A549 (cell line): Measurements from ENCODE around the gene PPCS. TPM values are rescaled to one million over a fixed set of nuclear protein-coding genes. Genes with fewer than 3 reads are reported as not detected.
A peak's percentile ranks its signal among the peaks of the same experiment; 100 is the strongest.

Experiments
- ATAC-seq, 2 experiments: fragments of 200-7000 bp in 1 of 2; fragments of >200 bp in 1 of 2; cut with Nextera tagmentation in 1 of 2; cut with Tn5 transposase in 1 of 2; 3 replicates each; pipeline versions ENCODE4 v1.8.0 to v1.9.1; 2018 to 2020; ENCODE audit warnings: mild to moderate bottlenecking in 1 of 2, moderate library complexity in 1 of 2
- CTCF ChIA-PET: fragments of 300-600 bp; sonication (Branson Sonifier 250); formaldehyde crosslinking; extraction: SDS; loops from one replicate; lab custom pipeline; 2021; ENCODE audit warnings: antibody characterized with exemption, inconsistent platforms; lab: Yijun Ruan, JAX
- POLR2A ChIA-PET: fragments of 350-600 bp; formaldehyde crosslinking; extraction: SDS; loops from one replicate; lab custom pipeline; 2021; ENCODE audit warnings: antibody characterized with exemption, inconsistent platforms; lab: Yijun Ruan, JAX
- DNase-seq, 2 experiments: peaks; one replicate each; pipeline versions ENCODE4 v3.0.0 to v3.0.0-alpha.2; 2011 to 2016; ENCODE audit warnings: low read depth in 1 of 2, low spot score in 1 of 2
- FAIRE-seq: peaks from 2 replicates; lab custom pipeline; 2011; peaks lifted over from hg19 to GRCh38; lab: Jason Lieb, UNC
- H3K27ac ChIP-seq, 2 experiments: fragments of >200 bp; sonication (Bioruptor Twin); formaldehyde crosslinking; 3 replicates each; pipeline ENCODE4 v1.5.1; 2016 to 2017
- H3K4me1 ChIP-seq: fragments of >200 bp; sonication (Bioruptor Twin); formaldehyde crosslinking; 3 replicates; pipeline ENCODE4 v1.6.1; 2016
- H3K4me2 ChIP-seq: fragments of >200 bp; sonication (Bioruptor Twin); formaldehyde crosslinking; 3 replicates; pipeline ENCODE4 v1.6.1; 2016
- H3K4me3 ChIP-seq: fragments of >200 bp; sonication (Bioruptor Twin); formaldehyde crosslinking; 3 replicates; pipeline ENCODE4 v1.5.1; 2016
- H3K9me3 ChIP-seq: fragments of >200 bp; sonication (Bioruptor Twin); formaldehyde crosslinking; 3 replicates; pipeline ENCODE4 v1.6.1; 2016
- CBX8 ChIP-seq: fragments of 200-600 bp; sonication (generic); IDR thresholded peaks from 2 replicates; pipeline ENCODE4 v1.6.1; 2016
- CHD4 ChIP-seq: fragments of 200-600 bp; sonication (generic); IDR thresholded peaks from 2 replicates; pipeline ENCODE4 v1.6.1; 2016; ENCODE audit warnings: antibody characterized with exemption, mild to moderate bottlenecking, borderline replicate concordance
- EHMT2 ChIP-seq: fragments of 200-600 bp; sonication (generic); IDR thresholded peaks from 2 replicates; pipeline ENCODE4 v1.6.1; 2016; ENCODE audit warnings: antibody characterized with exemption, low read depth, mild to moderate bottlenecking, moderate library complexity
- EP300 ChIP-seq, 2 experiments: fragments of >200 bp; sonication (Bioruptor Twin); formaldehyde crosslinking; IDR thresholded peaks; 2 replicates in 1 of 2; 3 replicates in 1 of 2; pipeline ENCODE4 v1.6.1; 2016 to 2017
- FOSL2 ChIP-seq, 2 experiments: fragments of 450-650 bp in 1 of 2; fragments of >200 bp in 1 of 2; sonication (Bioruptor Twin) in 1 of 2; formaldehyde crosslinking; IDR thresholded peaks; 2 replicates each; pipeline versions ENCODE4 v1.5.0 to v1.6.1; 2016 to 2020; ENCODE audit warnings: mild to moderate bottlenecking in 1 of 2, moderate library complexity in 1 of 2
- FOXS1 ChIP-seq: fragments of 250-450 bp; sonication (Bioruptor Pico); IDR thresholded peaks from 2 replicates; pipeline ENCODE4 v1.5.0; 2020; ENCODE audit warnings: mild to moderate bottlenecking, moderate library complexity
- HEYL ChIP-seq: fragments of 250-450 bp; sonication (Bioruptor Pico); IDR thresholded peaks from 2 replicates; pipeline ENCODE4 v1.8.0; 2021; ENCODE audit warnings: mild to moderate bottlenecking, moderate library complexity
- HOXB13 ChIP-seq: fragments of 250-450 bp; sonication (Bioruptor Pico); IDR thresholded peaks from 2 replicates; pipeline ENCODE4 v1.5.0; 2020; ENCODE audit warnings: low read depth, mild to moderate bottlenecking, moderate library complexity
- JUN ChIP-seq, 2 experiments: fragments of >200 bp; sonication (Bioruptor Twin); formaldehyde crosslinking; IDR thresholded peaks; 2 replicates in 1 of 2; 3 replicates in 1 of 2; pipeline ENCODE4 v1.6.1; 2016 to 2017
- KDM5A ChIP-seq: fragments of 200-600 bp; sonication (generic); IDR thresholded peaks from 2 replicates; pipeline ENCODE4 v1.6.1; 2016; ENCODE audit warnings: antibody characterized with exemption, mild to moderate bottlenecking
- MAZ ChIP-seq: fragments of 150-350 bp; IDR thresholded peaks from 2 replicates; pipeline ENCODE4 v1.6.1; 2014; ENCODE audit warnings: antibody characterized with exemption, low read depth, low read length, borderline replicate concordance
- MYC ChIP-seq: IDR thresholded peaks from 2 replicates; pipeline ENCODE4 v1.6.1; 2012; ENCODE audit warnings: mild to moderate bottlenecking, inconsistent platforms, low read length, improper control_type of control experiment, borderline replicate concordance
- PHF8 ChIP-seq: fragments of 200-600 bp; sonication (generic); IDR thresholded peaks from 2 replicates; pipeline ENCODE4 v1.6.1; 2016; ENCODE audit warnings: low read depth, mild to moderate bottlenecking, antibody characterized with exemption, moderate library complexity, borderline replicate concordance
- POLR2AphosphoS2 ChIP-seq: conservative IDR thresholded peaks from 2 replicates; pipeline ENCODE4 v1.6.1; 2012; ENCODE audit warnings: low read length, improper control_type of control experiment, inconsistent platforms
- RARB ChIP-seq: fragments of 250-450 bp; sonication (Bioruptor Pico); IDR thresholded peaks from 2 replicates; pipeline ENCODE4 v1.8.0; 2021; ENCODE audit warnings: mild to moderate bottlenecking, moderate library complexity
- RNF2 ChIP-seq: fragments of 200-600 bp; sonication (generic); IDR thresholded peaks from 2 replicates; pipeline ENCODE4 v1.6.1; 2016; ENCODE audit warnings: low read depth, mild to moderate bottlenecking, antibody characterized with exemption, moderate library complexity, borderline replicate concordance
- SMC3 ChIP-seq: fragments of >200 bp; sonication (Bioruptor Twin); formaldehyde crosslinking; IDR thresholded peaks from 3 replicates; pipeline ENCODE4 v1.6.1; 2018; ENCODE audit warnings: inconsistent platforms
- TFCP2L1 ChIP-seq: fragments of 250-450 bp; sonication (Bioruptor Pico); IDR thresholded peaks from 2 replicates; pipeline ENCODE4 v1.5.0; 2021; ENCODE audit warnings: mild to moderate bottlenecking
- ZC3H11A ChIP-seq: fragments of 450-650 bp; IDR thresholded peaks from 2 replicates; pipeline ENCODE4 v1.6.1; 2014; ENCODE audit warnings: antibody characterized with exemption, mild to moderate bottlenecking
- WGBS: methylation state at CpG from one replicate; pipeline ENCODE4 v1.1.6; 2017; ENCODE audit errors: missing lambda C conversion rate; 5-methylcytosine and 5-hydroxymethylcytosine counted together
- polyA plus RNA-seq, 4 experiments: library from polyadenylated mRNA; depleted of rRNA in 3 of 4; stranded (reverse); fragments of >200 nt; fragmentation: RNase III in 1 of 4; extraction: RNeasy Plus Mini Kit Qiagen cat#74134 plus additional on column Dnase treatment in 1 of 4; gene quantifications; 2 replicates in 3 of 4; 3 replicates in 1 of 4; pipeline ENCODE4 v1.2.3, GENCODE V29; 2011 to 2017
- TF ChIP-seq, protein P1 (sequence below): IDR thresholded peaks from 2 replicates; pipeline ENCODE4 v1.6.1; 2012
- TF ChIP-seq, protein P2 (sequence below): fragments of 450-650 bp; IDR thresholded peaks from 2 replicates; pipeline ENCODE4 v1.6.1; 2014; ENCODE audit warnings: antibody characterized with exemption
- TF ChIP-seq, protein P3 (sequence below): fragments of >200 bp; sonication (Bioruptor Twin); formaldehyde crosslinking; IDR thresholded peaks from 3 replicates; pipeline ENCODE4 v1.6.1; 2016
- TF ChIP-seq, protein P4 (sequence below): fragments of 250-450 bp; sonication (Bioruptor Pico); IDR thresholded peaks from 2 replicates; pipeline ENCODE4 v1.5.0; 2020; ENCODE audit warnings: low read depth, mild to moderate bottlenecking, moderate library complexity
- TF ChIP-seq, protein P5 (sequence below): fragments of 150-350 bp; IDR thresholded peaks from 2 replicates; pipeline ENCODE4 v1.6.1; 2014; ENCODE audit warnings: low read depth, mild to moderate bottlenecking, low read length

The PPCS gene
- polyA plus RNA-seq, 2 of the 4 experiments (the other 2 are of a cell fraction), result 30.2 to 51.8 TPM

DNA sequence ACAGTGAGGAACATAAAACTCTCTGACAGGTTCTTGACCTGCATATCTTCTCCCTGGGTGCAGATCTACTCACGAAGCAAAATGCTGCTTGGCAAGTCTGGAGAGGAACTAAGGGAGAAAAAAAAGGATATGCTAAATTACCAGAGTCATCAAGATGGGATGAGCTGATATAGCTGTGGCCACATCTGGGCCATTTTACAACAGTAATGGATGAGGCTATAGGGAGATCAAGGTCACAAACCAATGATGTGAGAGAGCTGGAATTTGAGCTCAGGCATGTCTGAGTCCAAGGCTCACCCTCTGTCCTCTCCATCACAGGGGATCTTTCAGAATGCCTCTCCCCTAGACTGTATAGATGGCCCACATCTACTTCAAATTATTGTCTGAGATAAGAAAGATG lies 26.7 kb upstream of the PPCS start:
- no peak for FAIRE-seq
- POLR2A ChIA-PET, result no interaction called here

DNA sequence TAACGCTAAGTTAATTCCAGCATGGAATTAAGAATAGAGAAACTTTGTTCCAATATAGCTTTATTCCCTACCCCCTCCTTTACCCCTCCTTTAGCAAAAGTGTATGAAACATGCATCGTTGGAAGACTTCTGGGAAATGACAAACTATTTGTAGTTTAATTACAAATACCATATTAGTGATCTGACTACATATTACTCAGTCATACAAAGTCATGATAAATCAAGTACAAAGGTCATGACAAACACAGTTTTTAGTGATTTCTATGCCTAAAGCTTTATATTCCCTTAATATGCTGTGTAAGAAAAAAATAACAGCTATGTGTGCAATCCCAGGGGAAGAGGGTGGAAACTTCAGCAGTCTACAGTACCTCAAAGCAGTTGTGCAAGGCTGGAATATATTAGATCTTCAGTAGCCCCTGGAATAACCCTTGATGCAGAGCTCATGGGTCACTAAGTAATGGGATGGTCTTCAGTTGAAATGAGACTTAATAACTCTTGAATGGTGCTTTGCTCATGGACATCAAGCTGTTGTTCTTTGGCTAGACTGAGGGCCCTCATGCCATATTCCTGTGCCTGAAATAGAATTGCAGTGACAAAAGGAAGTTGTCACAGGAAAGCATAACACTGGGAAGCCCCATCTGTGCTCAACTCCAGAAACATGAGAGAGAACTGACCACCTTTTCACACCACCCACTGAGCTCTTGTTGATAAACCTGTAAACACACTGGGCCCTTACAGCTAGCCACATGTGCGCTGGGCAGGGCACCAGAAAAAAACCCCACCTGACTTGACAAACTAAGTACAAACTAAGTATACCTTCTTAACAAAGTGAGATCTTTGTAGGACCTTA lies 25.8 kb upstream of the PPCS start:
- no peak overlapping the region for H3K27ac ChIP-seq
- no peak for FAIRE-seq
- no peaks in the 10 kb centered on the region for H3K9me3 ChIP-seq
- TF ChIP-seq RNF2, result no peak
- H3K4me2 ChIP-seq, result no peak overlapping the region
- WGBS, result 67% methylated on average over 3 of the region's 3 CpGs
- CTCF ChIA-PET, result interaction anchor here (0.9 kb wide), 1 partner anchor 283 kb away, joined by 3 read pairs; no protein-coding TSS in a partner anchor
- no peak for DNase-seq
- H3K4me1 ChIP-seq, result no peaks in the 10 kb centered on the region
- ATAC-seq, result no peak
- POLR2A ChIA-PET, result no interaction called here
- H3K4me3 ChIP-seq, result no peak overlapping the region

More for the DNA sequence above, 26.7 kb upstream of the PPCS start:
- no peaks in the 10 kb centered on the region for H3K4me1 ChIP-seq
- DNase-seq, result no peak
- no peak overlapping the region for H3K27ac ChIP-seq
- WGBS, result 79% methylated on average over 1 of the region's 1 CpG
- CTCF ChIA-PET, result interaction anchor here (0.6 to 0.9 kb wide), 2 partner anchors 282 to 294 kb away, joined by 3 read pairs; no protein-coding TSS in a partner anchor
- TF ChIP-seq EHMT2 (no peak), PHF8 (no peak), FOXS1 (no peak), JUN (IDR thresholded peaks at IDR 0.05) (no peak), HOXB13 (CRISPR knock-in tag) (no peak), RARB (CRISPR knock-in tag) (no peak), MYC (no peak), CBX8 (no peak)
- TF ChIP-seq, protein P1, sequence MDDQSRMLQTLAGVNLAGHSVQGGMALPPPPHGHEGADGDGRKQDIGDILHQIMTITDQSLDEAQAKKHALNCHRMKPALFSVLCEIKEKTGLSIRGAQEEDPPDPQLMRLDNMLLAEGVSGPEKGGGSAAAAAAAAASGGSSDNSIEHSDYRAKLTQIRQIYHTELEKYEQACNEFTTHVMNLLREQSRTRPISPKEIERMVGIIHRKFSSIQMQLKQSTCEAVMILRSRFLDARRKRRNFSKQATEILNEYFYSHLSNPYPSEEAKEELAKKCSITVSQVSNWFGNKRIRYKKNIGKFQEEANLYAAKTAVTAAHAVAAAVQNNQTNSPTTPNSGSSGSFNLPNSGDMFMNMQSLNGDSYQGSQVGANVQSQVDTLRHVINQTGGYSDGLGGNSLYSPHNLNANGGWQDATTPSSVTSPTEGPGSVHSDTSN, result no peak
- TF ChIP-seq, protein P2, sequence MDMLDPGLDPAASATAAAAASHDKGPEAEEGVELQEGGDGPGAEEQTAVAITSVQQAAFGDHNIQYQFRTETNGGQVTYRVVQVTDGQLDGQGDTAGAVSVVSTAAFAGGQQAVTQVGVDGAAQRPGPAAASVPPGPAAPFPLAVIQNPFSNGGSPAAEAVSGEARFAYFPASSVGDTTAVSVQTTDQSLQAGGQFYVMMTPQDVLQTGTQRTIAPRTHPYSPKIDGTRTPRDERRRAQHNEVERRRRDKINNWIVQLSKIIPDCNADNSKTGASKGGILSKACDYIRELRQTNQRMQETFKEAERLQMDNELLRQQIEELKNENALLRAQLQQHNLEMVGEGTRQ, result no peak
- H3K4me2 ChIP-seq, result no peak overlapping the region
- H3K4me3 ChIP-seq, result no peak overlapping the region
- no peaks in the 10 kb centered on the region for H3K9me3 ChIP-seq
- no peak for ATAC-seq

DNA sequence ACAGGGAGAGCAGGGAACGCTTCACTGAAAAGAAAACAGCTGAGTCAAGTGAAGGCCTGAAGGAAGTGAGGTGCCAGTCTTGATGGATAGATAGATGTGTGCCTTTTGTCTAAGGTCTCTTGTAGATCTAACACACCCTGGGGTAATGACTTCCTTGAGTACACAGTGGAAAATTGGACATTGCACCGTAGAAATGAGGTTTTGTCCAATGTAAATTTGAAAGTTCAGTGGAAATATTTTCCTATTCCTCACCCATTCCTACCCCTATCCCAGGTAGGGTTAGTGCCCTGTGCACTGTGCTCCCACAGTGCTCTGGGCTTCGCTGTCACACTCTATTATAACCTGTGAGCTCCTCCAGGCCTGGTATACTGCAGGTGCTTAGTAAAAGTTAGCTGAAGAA lies 24.8 kb upstream of the PPCS start:
- CTCF ChIA-PET, result interaction anchor here (0.6 kb wide), 1 partner anchor 282 kb away, joined by 3 read pairs; no protein-coding TSS in a partner anchor
- WGBS, result 16% methylated on average over 3 of the region's 3 CpGs
- Histone ChIP-seq H3K9me3 (no peaks in the 10 kb centered on the region), H3K4me3 (no peak overlapping the region), H3K4me2 (no peak overlapping the region), H3K4me1 (no peaks in the 10 kb centered on the region), H3K27ac (no peak overlapping the region)
- DNase-seq, result peak in 1 of 2 experiments; percentile 6
- POLR2A ChIA-PET, result no interaction called here
- FAIRE-seq, result no peak
- ATAC-seq, result no peak
- TF ChIP-seq RNF2, result no peak
- TF ChIP-seq EP300 (IDR thresholded peaks at IDR 0.05), result no peak

DNA sequence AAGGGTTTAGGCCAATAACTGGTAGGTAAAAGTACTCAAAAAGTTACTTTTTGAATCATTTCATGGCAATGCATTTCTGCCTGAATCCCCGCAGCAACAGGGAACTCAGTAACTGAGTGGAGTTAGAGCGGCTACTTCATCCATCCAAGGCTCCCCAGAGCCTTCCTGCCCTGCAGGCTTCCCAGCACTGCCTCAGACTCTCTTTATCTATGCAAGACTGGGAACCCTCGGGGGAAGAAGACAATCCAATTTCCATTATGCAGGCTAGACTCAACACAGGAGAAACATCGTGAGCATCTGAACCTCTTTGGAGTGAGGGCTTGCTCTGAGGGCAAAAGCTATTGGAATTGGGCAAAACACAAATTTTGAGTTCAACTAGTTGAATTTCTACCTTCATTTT lies 23.6 kb upstream of the PPCS start:
- H3K27ac ChIP-seq, result no peak overlapping the region
- H3K4me1 ChIP-seq, result no peaks in the 10 kb centered on the region
- WGBS, result 88% methylated on average over 4 of the region's 4 CpGs
- ATAC-seq, result no peak
- CTCF ChIA-PET, result interaction anchor here (0.9 kb wide), 1 partner anchor 12 kb away, joined by 3 read pairs; no protein-coding TSS in a partner anchor
- FAIRE-seq, result no peak
- H3K9me3 ChIP-seq, result no peaks in the 10 kb centered on the region
- H3K4me2 ChIP-seq, result no peak overlapping the region
- no peak for DNase-seq
- POLR2A ChIA-PET, result no interaction called here
- H3K4me3 ChIP-seq, result no peak overlapping the region
- TF ChIP-seq CHD4 (no peak), FOXS1 (no peak), SMC3 (no peak), KDM5A (no peak), MAZ (no peak), POLR2AphosphoS2 (no peak), TFCP2L1 (CRISPR knock-in tag) (no peak), ZC3H11A (no peak), HEYL (no peak), FOSL2 (IDR thresholded peaks at IDR 0.05) (no peak), FOSL2 (CRISPR knock-in tag; IDR thresholded peaks at IDR 0.05) (no peak)
- TF ChIP-seq, protein P3, sequence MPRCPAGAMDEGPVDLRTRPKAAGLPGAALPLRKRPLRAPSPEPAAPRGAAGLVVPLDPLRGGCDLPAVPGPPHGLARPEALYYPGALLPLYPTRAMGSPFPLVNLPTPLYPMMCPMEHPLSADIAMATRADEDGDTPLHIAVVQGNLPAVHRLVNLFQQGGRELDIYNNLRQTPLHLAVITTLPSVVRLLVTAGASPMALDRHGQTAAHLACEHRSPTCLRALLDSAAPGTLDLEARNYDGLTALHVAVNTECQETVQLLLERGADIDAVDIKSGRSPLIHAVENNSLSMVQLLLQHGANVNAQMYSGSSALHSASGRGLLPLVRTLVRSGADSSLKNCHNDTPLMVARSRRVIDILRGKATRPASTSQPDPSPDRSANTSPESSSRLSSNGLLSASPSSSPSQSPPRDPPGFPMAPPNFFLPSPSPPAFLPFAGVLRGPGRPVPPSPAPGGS, result no peak
- TF ChIP-seq, protein P4, sequence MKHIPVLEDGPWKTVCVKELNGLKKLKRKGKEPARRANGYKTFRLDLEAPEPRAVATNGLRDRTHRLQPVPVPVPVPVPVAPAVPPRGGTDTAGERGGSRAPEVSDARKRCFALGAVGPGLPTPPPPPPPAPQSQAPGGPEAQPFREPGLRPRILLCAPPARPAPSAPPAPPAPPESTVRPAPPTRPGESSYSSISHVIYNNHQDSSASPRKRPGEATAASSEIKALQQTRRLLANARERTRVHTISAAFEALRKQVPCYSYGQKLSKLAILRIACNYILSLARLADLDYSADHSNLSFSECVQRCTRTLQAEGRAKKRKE (CRISPR knock-in tag), result no peak
- TF ChIP-seq, protein P5, sequence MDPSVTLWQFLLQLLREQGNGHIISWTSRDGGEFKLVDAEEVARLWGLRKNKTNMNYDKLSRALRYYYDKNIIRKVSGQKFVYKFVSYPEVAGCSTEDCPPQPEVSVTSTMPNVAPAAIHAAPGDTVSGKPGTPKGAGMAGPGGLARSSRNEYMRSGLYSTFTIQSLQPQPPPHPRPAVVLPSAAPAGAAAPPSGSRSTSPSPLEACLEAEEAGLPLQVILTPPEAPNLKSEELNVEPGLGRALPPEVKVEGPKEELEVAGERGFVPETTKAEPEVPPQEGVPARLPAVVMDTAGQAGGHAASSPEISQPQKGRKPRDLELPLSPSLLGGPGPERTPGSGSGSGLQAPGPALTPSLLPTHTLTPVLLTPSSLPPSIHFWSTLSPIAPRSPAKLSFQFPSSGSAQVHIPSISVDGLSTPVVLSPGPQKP, result no peak
